HG02970 (cell line): ENCODE data around the gene POC1A.

Experiments
- ATAC-seq: cut with Tn5 transposase; IDR thresholded peaks from one replicate; pipeline ENCODE4 v1.9.1; 2021; ENCODE audit warnings: mild to moderate bottlenecking, moderate library complexity, moderate number of reproducible peaks; ENCODE audit not compliant: unreplicated experiment, low FRiP score

The POC1A gene

GRCh38 chr3:52088445-52089367 lies 65.5 kb downstream of the POC1A start:
- no peak for ATAC-seq

- no peak for ATAC-seq
Observed at GRCh38 chr3:52087731-52088130, 66.5 kb downstream of the POC1A start.

GRCh38 chr3:52086976-52087663 lies 67.1 kb downstream of the POC1A start:
- no peak for ATAC-seq

- no peak for ATAC-seq
Observed at GRCh38 chr3:52086461-52086860, 67.8 kb downstream of the POC1A start.

- ATAC-seq: no peak
Observed at GRCh38 chr3:52085681-52086282, 68.4 kb downstream of the POC1A start.

GRCh38 chr3:52084954-52085680 lies 69.1 kb downstream of the POC1A start:
- ATAC-seq: no peak

GRCh38 chr3:52084216-52084945 lies 69.8 kb downstream of the POC1A start:
- no peak for ATAC-seq

GRCh38 chr3:52083556-52084087 lies 70.6 kb downstream of the POC1A start:
- no peak for ATAC-seq

- ATAC-seq: no peak
Observed at GRCh38 chr3:52082951-52083350, 71.3 kb downstream of the POC1A start.

GRCh38 chr3:52080830-52081719 lies 73.1 kb downstream of the POC1A start:
- no peak for ATAC-seq

- no peak for ATAC-seq
Observed at GRCh38 chr3:52079958-52080357, 74.3 kb downstream of the POC1A start.

- ATAC-seq: no peak
Observed at GRCh38 chr3:52078781-52079560, 75.3 kb downstream of the POC1A start.

GRCh38 chr3:52077925-52078324 lies 76.3 kb downstream of the POC1A start:
- ATAC-seq: no peak

- ATAC-seq: no peak
Observed at GRCh38 chr3:52076896-52077780, 77.1 kb downstream of the POC1A start.

- no peak for ATAC-seq
Observed at GRCh38 chr3:52073490-52073889, 80.7 kb downstream of the POC1A start.

- no peak for ATAC-seq
Observed at GRCh38 chr3:52072471-52072870, 81.8 kb downstream of the POC1A start.

- no peak for ATAC-seq
Observed at GRCh38 chr3:52072020-52072419, 82.2 kb downstream of the POC1A start.
